ENCODE measurements around the gene MAML1.

The MAML1 gene

DNA sequence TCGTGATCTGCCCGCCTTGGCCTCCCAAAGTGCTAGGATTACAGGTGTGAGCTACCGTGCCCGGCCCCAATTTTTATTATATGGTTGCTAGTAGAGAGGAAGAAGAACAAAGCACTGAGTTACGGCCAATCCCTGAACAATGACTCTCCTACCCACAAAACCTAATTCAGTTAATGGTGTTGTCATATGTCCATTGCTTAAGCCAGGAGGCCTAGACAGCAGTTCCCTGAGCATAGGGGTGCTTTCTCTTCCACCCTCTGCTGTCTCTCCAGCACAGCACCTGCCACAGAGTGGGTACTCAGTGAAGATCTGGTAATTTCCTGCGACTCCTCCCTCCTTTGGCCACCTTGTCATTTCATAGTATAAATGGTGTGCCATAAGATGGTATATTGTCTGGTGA, 39.7 kb downstream of the MAML1 start:
- TF ChIP-seq, protein P1, sequence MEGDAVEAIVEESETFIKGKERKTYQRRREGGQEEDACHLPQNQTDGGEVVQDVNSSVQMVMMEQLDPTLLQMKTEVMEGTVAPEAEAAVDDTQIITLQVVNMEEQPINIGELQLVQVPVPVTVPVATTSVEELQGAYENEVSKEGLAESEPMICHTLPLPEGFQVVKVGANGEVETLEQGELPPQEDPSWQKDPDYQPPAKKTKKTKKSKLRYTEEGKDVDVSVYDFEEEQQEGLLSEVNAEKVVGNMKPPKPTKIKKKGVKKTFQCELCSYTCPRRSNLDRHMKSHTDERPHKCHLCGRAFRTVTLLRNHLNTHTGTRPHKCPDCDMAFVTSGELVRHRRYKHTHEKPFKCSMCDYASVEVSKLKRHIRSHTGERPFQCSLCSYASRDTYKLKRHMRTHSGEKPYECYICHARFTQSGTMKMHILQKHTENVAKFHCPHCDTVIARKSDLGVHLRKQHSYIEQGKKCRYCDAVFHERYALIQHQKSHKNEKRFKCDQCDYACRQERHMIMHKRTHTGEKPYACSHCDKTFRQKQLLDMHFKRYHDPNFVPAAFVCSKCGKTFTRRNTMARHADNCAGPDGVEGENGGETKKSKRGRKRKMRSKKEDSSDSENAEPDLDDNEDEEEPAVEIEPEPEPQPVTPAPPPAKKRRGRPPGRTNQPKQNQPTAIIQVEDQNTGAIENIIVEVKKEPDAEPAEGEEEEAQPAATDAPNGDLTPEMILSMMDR (IDR thresholded peaks at IDR 0.05; ENCODE audit: low read depth, low read length) = no peak
- in situ Hi-C loops (cut with HindIII; ENCODE audit: low sequenced_read_pairs) = no loop called here
- no peak overlapping the region for H3K4me3 ChIP-seq (ENCODE audit: low read depth, low read length)
- no peak for DNase-seq (ENCODE audit: low read depth, low spot score)

DNA sequence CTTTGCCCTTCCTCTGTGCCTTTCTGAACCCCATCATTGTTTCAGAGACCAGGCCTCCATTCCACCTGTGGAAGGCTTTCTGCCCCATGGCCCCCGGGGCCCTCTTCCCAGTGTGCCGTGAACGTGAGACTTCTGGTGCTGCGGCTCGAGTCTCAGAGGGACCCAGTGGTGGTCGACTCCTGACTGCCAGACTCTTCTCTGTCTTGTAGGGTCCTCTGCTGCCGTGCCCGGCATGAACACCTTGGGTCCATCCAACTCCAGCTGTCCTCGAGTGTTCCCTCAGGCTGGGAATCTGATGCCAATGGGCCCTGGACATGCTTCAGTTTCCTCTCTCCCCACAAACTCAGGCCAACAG, 41.0 kb downstream of the MAML1 start:
- TF ChIP-seq, protein P1 (IDR thresholded peaks at IDR 0.05; ENCODE audit: low read depth, low read length) = no peak
- no peak for DNase-seq (ENCODE audit: low read depth, low spot score)
- in situ Hi-C loops (cut with HindIII; ENCODE audit: low sequenced_read_pairs) = no loop called here
- H3K4me3 ChIP-seq (ENCODE audit: low read depth, low read length) = no peak overlapping the region

DNA sequence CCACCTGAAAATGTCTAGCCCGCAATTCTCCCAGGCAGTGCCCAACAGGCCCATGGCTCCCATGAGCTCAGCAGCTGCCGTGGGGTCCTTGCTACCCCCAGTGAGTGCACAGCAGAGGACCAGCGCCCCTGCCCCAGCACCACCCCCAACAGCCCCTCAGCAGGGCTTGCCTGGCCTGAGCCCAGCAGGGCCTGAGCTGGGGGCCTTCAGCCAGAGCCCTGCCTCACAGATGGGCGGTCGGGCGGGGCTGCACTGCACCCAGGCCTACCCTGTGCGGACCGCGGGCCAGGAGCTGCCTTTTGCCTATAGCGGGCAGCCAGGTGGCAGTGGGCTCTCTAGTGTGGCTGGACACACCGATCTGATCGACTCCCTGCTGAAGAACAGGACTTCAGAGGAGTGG, 41.8 kb downstream of the MAML1 start:
- TF ChIP-seq, protein P1 (IDR thresholded peaks at IDR 0.05; ENCODE audit: low read depth, low read length) = no peak
- in situ Hi-C loops (cut with HindIII; ENCODE audit: low sequenced_read_pairs) = no loop called here
- no peak overlapping the region for H3K4me3 ChIP-seq (ENCODE audit: low read depth, low read length)
- no peak for DNase-seq (ENCODE audit: low read depth, low spot score)

DNA sequence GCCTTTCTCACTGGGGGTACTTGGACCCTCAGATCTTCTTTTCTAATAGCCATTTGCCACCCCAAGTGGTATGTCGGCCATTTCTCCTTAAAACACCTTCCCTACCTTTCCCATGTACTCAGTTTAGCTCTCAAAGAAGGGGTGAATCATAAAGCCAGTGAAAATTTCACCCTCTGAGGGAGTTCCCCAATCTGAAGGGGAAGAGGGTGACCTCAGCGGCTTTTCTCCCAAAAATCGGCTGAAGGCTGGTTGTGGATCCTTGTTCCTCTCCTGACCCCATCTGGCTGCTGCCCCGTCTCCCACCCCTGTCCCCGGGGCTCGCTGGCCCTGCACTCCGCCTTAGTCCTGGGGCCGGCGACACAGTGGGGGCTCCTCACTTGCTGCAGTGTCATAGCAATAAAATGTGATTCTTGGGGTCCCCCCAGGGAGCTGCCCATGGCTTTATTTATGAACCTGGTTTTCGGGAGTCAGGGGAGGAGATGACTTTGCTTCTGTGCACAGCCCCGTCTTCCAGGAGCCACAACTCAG, 43.9 kb downstream of the MAML1 start:
- no peak for DNase-seq (ENCODE audit: low read depth, low spot score)

DNA sequence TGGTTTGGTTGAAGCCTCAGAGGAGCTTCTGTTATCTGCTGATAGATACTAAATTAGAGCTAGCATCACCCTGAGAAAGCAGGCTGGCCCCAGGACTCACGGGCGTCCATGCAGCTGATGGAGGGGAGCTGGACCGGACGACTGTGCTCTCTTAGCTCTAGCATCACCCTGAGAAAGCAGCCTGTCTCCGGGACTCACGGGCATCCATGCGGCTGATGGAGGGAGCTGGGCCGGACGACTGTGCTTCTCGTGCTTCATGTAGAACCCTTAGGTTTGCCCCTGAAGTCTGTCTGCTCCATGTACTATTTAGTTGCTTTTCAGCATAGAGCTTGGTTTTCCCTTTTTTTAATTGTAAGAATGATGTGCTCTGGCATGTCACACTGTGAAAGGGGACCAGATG, 44.8 kb downstream of the MAML1 start:
- TF ChIP-seq, protein P1 (IDR thresholded peaks at IDR 0.05; ENCODE audit: low read depth, low read length) = no peak
- no peak for DNase-seq (ENCODE audit: low read depth, low spot score)
- H3K4me3 ChIP-seq (ENCODE audit: low read depth, low read length) = no peak overlapping the region
- in situ Hi-C loops (cut with HindIII; ENCODE audit: low sequenced_read_pairs) = no loop called here

More for the DNA sequence above, 43.9 kb downstream of the MAML1 start:
- TF ChIP-seq, protein P1 (IDR thresholded peaks at IDR 0.05; ENCODE audit: low read depth, low read length) = no peak
- H3K4me3 ChIP-seq (ENCODE audit: low read depth, low read length) = no peak overlapping the region
- in situ Hi-C loops (cut with HindIII; ENCODE audit: low sequenced_read_pairs) = no loop called here

DNA sequence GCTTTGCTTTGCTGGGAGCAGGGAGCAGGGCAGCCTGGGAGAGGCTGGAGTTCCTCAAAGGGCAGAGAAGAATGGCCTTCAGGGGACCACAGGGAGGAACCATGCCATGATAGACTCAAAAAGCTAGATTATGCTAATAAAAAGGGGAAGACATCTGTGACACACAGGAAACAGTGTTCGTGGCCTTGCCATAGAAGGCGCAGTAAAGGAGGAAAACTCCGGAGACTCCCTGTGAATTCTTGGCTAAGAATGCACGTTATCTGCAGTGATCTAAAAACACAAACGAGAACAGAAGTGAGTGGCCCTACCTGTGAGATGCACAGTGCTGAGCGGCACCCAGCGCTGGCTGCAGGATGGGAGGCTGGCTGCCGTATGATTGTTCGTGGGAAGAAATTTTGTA, 45.3 kb downstream of the MAML1 start:
- no peak overlapping the region for H3K4me3 ChIP-seq (ENCODE audit: low read depth, low read length)
- no peak for DNase-seq (ENCODE audit: low read depth, low spot score)
- TF ChIP-seq, protein P1 (IDR thresholded peaks at IDR 0.05; ENCODE audit: low read depth, low read length) = no peak
- in situ Hi-C loops (cut with HindIII; ENCODE audit: low sequenced_read_pairs) = no loop called here

DNA sequence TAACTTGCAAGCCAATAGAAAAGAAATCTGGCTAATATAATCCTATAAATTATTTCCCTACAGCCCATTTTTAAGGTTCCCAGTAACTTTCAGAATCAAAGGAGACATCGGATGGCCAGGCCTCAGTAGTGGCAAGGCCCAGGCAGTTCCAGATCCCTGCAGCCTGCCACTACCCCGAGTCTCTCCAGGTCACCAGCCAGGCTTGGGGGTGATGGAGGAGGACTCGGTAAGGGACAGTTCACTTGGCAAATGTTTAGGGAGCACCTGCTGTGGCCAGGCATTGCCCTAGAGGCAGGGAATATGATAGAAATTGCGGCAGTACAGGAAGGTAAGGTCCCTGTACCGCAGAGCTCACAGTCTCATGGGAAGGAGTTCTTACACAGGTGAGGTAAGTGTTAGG, 46.0 kb downstream of the MAML1 start:
- H3K4me3 ChIP-seq (ENCODE audit: low read depth, low read length) = no peak overlapping the region
- TF ChIP-seq, protein P1 (IDR thresholded peaks at IDR 0.05; ENCODE audit: low read depth, low read length) = no peak
- no peak for DNase-seq (ENCODE audit: low read depth, low spot score)
- in situ Hi-C loops (cut with HindIII; ENCODE audit: low sequenced_read_pairs) = no loop called here

Data from astrocyte of the spinal cord (primary cell).